ENCODE measurements around the gene UGT1A8.
A peak's percentile ranks its signal among the peaks of the same experiment; 100 is the strongest.
"Not testable (repeated sequence)": the region's sequence is repeated elsewhere in the genome, so short reads cannot be mapped to it uniquely, and the experiment has no call there.

UGT1A8 gene

GRCh38 chr2:233689031-233689430, 71.6 kb downstream of the UGT1A8 start:
- no peak for FAIRE-seq

GRCh38 chr2:233689501-233689900, 72.1 kb downstream of the UGT1A8 start:
- FAIRE-seq, result no peak

- FAIRE-seq, result no peak
These were observed 73.0 kb downstream of the UGT1A8 start for GRCh38 chr2:233690444-233690843.

GRCh38 chr2:233691443-233692433, 74.3 kb downstream of the UGT1A8 start:
- no peak for FAIRE-seq

GRCh38 chr2:233692648-233693047, 75.2 kb downstream of the UGT1A8 start, which contains the start of gene UGT1A6:
TSS of gene UGT1A6 (plus strand) at chr2:233692890. CDS start at chr2:233693005, 115 bp downstream.
- no peak for FAIRE-seq

GRCh38 chr2:233693963-233694362, 76.5 kb downstream of the UGT1A8 start:
- no peak for FAIRE-seq

- no peak for FAIRE-seq
These were observed 81.3 kb downstream of the UGT1A8 start for GRCh38 chr2:233698740-233699139.

GRCh38 chr2:233699424-233700027, 82.1 kb downstream of the UGT1A8 start:
- no peak for FAIRE-seq

- peak; percentile 11 for FAIRE-seq
These were observed 82.7 kb downstream of the UGT1A8 start for GRCh38 chr2:233700028-233700635.

- not testable (repeated sequence) for FAIRE-seq
These were observed 83.4 kb downstream of the UGT1A8 start for GRCh38 chr2:233700842-233701241.

GRCh38 chr2:233702238-233702637, 84.8 kb downstream of the UGT1A8 start:
- FAIRE-seq, result no peak

GRCh38 chr2:233705911-233706506, 88.6 kb downstream of the UGT1A8 start:
- no peak for FAIRE-seq

- FAIRE-seq, result no peak
These were observed 89.3 kb downstream of the UGT1A8 start for GRCh38 chr2:233706720-233707119.

GRCh38 chr2:233707940-233708644, 90.7 kb downstream of the UGT1A8 start:
- FAIRE-seq, result no peak

- no peak for FAIRE-seq
These were observed 91.5 kb downstream of the UGT1A8 start for GRCh38 chr2:233708942-233709341.

GRCh38 chr2:233711312-233712008, 94.0 kb downstream of the UGT1A8 start:
- FAIRE-seq, result no peak

GRCh38 chr2:233712611-233713261, 95.3 kb downstream of the UGT1A8 start, which contains the start of gene UGT1A5:
TSS of gene UGT1A5 (plus strand) at chr2:233712907. CDS start at chr2:233712992, 85 bp downstream.
- no peak for FAIRE-seq

- FAIRE-seq, result no peak
These were observed 95.8 kb downstream of the UGT1A8 start for GRCh38 chr2:233713262-233713615.

GRCh38 chr2:233714121-233714520, 96.7 kb downstream of the UGT1A8 start:
- no peak for FAIRE-seq

GRCh38 chr2:233718552-233718951, 101.1 kb downstream of the UGT1A8 start, which contains the start of gene UGT1A4:
TSS of gene UGT1A4 (plus strand) at chr2:233718736. CDS start at chr2:233718821, 85 bp downstream.
- no peak for FAIRE-seq

- no peak for FAIRE-seq
These were observed 111.4 kb downstream of the UGT1A8 start, which contains the start of gene UGT1A3 for GRCh38 chr2:233728723-233729301. TSS of gene UGT1A3 (plus strand) at chr2:233729042. CDS start at chr2:233729127, 85 bp downstream.
